GM12873 (cell line): ENCODE measurements around the gene UMAD1.

Experiments used
- TF ChIP-seq, protein P1 (sequence below): IDR thresholded peaks from 2 replicates; pipeline ENCODE4 v1.5.1; 2012; ENCODE audit warnings: low read depth, mild to moderate bottlenecking, moderate library complexity, low read length, control low read depth; ENCODE audit not compliant: insufficient read depth; ENCODE audit errors: missing control alignments

Gene UMAD1

DNA sequence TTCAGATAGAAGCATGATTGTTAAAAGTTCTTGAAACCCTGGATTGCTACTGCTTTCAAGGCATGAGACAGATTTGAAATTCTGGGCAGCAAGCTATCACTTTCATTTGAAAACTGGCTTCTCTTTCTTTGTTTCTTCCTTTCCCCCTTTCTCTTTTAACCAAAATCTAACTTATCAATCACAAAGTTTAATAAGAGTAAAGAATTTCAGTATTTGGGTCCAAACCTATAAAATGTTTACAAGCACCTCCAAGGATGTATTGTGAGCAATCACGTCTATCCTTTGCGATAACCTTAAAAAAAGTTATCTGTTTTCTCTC, 99.4 kb downstream of the UMAD1 start:
- TF ChIP-seq, protein P1, sequence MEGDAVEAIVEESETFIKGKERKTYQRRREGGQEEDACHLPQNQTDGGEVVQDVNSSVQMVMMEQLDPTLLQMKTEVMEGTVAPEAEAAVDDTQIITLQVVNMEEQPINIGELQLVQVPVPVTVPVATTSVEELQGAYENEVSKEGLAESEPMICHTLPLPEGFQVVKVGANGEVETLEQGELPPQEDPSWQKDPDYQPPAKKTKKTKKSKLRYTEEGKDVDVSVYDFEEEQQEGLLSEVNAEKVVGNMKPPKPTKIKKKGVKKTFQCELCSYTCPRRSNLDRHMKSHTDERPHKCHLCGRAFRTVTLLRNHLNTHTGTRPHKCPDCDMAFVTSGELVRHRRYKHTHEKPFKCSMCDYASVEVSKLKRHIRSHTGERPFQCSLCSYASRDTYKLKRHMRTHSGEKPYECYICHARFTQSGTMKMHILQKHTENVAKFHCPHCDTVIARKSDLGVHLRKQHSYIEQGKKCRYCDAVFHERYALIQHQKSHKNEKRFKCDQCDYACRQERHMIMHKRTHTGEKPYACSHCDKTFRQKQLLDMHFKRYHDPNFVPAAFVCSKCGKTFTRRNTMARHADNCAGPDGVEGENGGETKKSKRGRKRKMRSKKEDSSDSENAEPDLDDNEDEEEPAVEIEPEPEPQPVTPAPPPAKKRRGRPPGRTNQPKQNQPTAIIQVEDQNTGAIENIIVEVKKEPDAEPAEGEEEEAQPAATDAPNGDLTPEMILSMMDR, result no peak

DNA sequence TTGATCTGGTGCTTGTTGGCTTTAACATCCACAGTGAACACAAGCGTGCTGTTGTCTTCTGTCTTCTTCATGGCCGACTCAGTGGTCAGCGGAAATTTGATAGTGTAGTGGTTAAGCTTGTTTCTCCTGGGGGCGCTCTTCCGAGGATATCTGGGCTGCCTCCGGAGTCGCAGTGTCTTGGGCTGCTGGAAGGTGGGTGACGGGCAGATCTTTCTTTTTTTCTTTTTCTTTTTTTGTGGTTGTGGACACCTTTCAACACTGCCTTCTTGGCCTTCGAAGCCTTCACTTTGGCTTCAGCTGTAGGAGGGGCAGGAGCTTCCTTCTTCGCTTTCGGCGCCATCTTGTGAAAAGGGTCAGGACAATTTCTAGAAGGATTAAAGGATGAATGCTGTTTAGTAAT, 101.7 kb downstream of the UMAD1 start:
- TF ChIP-seq, protein P1, result no peak

DNA sequence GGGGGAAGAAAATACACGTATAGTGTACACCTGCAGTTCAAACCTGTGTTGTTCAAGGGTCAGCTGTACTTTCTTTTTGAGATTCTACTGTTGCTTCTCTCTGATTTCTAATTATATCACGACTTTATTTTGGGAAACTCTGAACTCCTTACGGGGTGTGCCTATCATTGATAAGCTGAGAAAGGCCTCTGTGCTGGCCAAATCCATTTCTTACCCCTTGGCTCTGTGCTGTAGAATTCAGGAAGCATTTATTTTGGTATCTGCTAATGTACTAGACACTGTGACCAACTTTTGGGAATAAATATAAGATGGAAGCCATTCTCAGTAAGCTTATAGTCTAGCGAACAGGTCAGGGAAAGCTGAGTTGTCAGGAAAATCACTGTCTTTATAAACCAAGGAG, 104.7 kb downstream of the UMAD1 start:
- TF ChIP-seq, protein P1, result no peak

DNA sequence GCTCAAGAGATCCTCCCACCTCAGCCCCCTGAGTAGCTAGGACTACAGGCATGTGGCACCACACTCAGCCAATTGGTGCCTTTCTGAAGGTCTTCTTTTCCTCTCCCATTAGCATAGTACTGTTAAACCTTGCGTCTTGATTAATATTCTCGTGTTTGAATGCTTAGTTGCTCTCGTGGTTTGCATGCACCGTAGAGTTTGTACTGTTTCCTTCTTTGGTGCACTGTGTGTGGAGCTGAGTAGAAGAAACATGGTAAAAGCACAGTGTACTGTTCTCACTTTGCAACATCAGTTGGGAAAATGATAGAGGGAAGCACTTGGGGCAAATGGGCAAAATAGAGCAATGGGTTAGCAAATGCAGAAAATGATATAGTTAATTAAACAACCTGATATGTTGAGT, 105.4 kb downstream of the UMAD1 start:
- TF ChIP-seq, protein P1, result no peak

DNA sequence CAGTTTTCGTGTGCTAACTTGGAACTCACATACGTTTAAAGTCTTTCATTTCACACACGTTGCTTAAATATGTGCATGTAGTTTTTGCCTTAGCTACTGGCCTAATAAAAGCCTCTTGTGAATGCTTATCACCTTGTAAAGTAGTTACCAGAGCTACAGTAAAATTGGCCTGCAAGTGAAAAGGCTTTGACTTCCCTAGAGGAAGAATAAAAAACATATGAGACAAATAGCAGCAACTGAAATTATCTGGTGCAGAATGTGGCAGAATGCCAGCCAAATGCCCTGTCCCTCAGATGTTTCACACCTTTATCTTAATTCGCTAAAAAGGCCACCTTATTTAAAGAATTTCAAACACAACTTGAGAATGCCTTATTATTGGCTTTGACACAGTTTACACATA, 105.9 kb downstream of the UMAD1 start:
- TF ChIP-seq, protein P1, result no peak

DNA sequence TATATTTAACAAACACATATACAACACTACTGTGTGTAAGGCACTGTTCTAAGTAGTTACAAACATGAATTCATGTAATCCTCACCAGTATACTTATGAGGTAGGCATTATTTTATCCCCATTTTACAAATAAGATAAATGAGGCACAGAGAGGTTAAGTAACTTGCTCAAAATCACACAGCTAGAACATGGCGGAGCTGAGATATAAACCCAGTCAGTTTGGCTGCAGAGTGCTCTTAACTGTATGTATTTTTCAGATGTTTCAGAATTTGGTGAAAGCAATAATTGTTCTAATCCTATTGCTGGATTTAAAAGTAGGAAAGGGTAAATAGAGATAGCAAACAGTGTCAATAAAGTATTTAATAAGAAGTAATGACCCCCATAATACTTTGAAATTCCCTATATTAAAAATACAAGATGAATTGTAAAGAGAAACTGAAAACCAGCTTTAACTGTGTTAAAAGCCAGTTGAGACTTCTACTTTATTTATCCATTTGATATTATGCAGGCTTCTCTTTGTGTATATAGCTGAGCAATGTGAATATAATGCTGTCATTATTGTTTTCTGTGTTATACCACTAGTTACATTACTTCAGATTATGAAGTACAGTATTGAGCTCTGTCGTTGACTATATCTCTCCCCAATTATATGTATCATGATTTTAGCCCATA, 110.2 kb downstream of the UMAD1 start:
- TF ChIP-seq, protein P1, result no peak

DNA sequence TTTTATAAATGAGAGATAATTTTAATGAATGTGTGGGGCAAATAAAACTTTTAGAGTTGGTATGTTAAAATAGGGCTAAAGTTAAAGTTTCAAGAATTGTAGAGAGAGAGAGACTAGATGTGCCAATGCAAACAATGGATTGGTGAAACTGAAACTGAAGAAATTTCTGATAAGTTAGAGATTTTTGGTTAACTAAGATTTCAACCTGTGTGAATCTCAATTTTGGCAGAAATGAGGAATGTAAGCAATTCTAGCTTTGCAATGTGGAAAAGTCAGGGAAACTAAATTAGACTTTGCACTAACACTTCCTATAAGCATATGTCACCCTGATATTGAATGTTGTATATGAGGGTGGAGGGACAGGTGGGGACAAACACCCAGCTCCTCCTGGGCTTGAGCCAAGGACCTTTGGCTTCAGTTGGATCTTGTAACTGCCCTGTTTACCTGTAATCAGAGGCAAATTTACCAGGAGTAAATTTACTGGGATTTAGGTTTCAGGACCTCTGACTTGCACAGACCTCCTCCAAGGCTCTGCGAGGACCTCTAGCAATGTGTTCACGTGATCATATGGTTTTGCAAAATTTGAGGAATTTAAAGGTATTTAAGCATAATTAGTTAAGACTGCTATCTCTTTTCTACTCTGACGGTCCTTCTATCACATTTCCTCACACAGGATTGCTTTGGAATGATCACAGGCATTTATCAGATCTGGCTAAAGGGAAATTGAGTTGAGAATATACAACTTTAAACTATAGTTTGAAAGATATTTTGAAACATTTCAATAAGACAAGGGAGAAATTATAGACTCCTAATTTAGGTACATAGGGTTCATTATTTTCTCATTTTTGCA, 110.9 kb downstream of the UMAD1 start:
- TF ChIP-seq, protein P1, result no peak
